H9 (cell line): ENCODE measurements around the gene TBC1D22A. TPM values are rescaled to one million over a fixed set of nuclear protein-coding genes. Genes with fewer than 3 reads are reported as not detected.

Source experiments
- DNase-seq: peaks from one replicate; pipeline ENCODE4 v3.0.0-alpha.2; 2017
- H2AFZ ChIP-seq: one replicate; pipeline ENCODE4 v1.6.1; 2013; ENCODE audit warnings: mild to moderate bottlenecking, low read length, control low read depth, moderate library complexity
- H2AK5ac ChIP-seq: 2 replicates; pipeline ENCODE4 v1.6.1; 2013; ENCODE audit warnings: low read length, control low read depth, mixed read lengths; ENCODE audit not compliant: insufficient read length
- H2BK120ac ChIP-seq: one replicate; pipeline ENCODE4 v1.6.1; 2013; ENCODE audit warnings: low read depth, mild to moderate bottlenecking, low read length, control low read depth, inconsistent platforms; ENCODE audit not compliant: poor library complexity, severe bottlenecking
- H2BK12ac ChIP-seq: 2 replicates; pipeline ENCODE4 v1.6.1; 2013; ENCODE audit warnings: low read length, control low read depth, mixed read lengths, low read depth; ENCODE audit not compliant: insufficient read length
- H2BK15ac ChIP-seq: 2 replicates; pipeline ENCODE4 v1.6.1; 2013; ENCODE audit warnings: low read depth, low read length, control low read depth
- H2BK20ac ChIP-seq: one replicate; pipeline ENCODE4 v1.6.1; 2013; ENCODE audit warnings: low read depth, mild to moderate bottlenecking, low read length, control low read depth, inconsistent platforms; ENCODE audit not compliant: poor library complexity, severe bottlenecking
- H2BK5ac ChIP-seq: 2 replicates; pipeline ENCODE4 v1.6.1; 2013; ENCODE audit warnings: low read length, control low read depth, mixed read lengths; ENCODE audit not compliant: insufficient read length
- H3K14ac ChIP-seq: 2 replicates; pipeline ENCODE4 v1.6.1; 2013; ENCODE audit warnings: low read length, control low read depth; ENCODE audit not compliant: insufficient read depth
- H3K18ac ChIP-seq: 2 replicates; pipeline ENCODE4 v1.6.1; 2013; ENCODE audit warnings: low read depth, mild to moderate bottlenecking, mixed read lengths, low read length, control low read depth; ENCODE audit not compliant: insufficient read length
- H3K23ac ChIP-seq: 2 replicates; pipeline ENCODE4 v1.6.1; 2013; ENCODE audit warnings: low read length, control low read depth, mixed read lengths, low read depth; ENCODE audit not compliant: insufficient read length
- H3K23me2 ChIP-seq: 2 replicates; pipeline ENCODE4 v1.6.1; 2013; ENCODE audit warnings: low read depth, mild to moderate bottlenecking, mixed read lengths, low read length, control low read depth; ENCODE audit not compliant: insufficient read length, poor library complexity, severe bottlenecking
- H3K27ac ChIP-seq: 2 replicates; pipeline ENCODE4 v1.5.1; 2013; ENCODE audit warnings: low read length, control low read depth, mixed read lengths, low read depth; ENCODE audit not compliant: insufficient read length
- H3K27me3 ChIP-seq: 2 replicates; pipeline ENCODE4 v1.6.1; 2013; ENCODE audit warnings: low read length, control low read depth, inconsistent platforms; ENCODE audit not compliant: insufficient read depth
- H3K4ac ChIP-seq: 2 replicates; pipeline ENCODE4 v1.6.1; 2013; ENCODE audit warnings: low read depth, mild to moderate bottlenecking, control low read depth, inconsistent platforms, low read length, moderate library complexity
- H3K4me1 ChIP-seq: 2 replicates; pipeline ENCODE4 v1.6.1; 2013; ENCODE audit warnings: low read length, control low read depth, inconsistent platforms; ENCODE audit not compliant: insufficient read depth
- H3K4me2 ChIP-seq: 2 replicates; pipeline ENCODE4 v1.6.1; 2013; ENCODE audit warnings: low read length, control low read depth, mixed read lengths; ENCODE audit not compliant: insufficient read length, insufficient read depth
- H3K56ac ChIP-seq: 2 replicates; pipeline ENCODE4 v1.6.1; 2013; ENCODE audit warnings: low read depth, mild to moderate bottlenecking, mixed read lengths, low read length, control low read depth; ENCODE audit not compliant: insufficient read length
- H3K79me1 ChIP-seq: 2 replicates; pipeline ENCODE4 v1.6.1; 2013; ENCODE audit warnings: low read depth, mild to moderate bottlenecking, moderate library complexity, low read length, control low read depth, inconsistent platforms; ENCODE audit not compliant: insufficient read depth, poor library complexity, severe bottlenecking
- H3K79me2 ChIP-seq: 2 replicates; pipeline ENCODE4 v1.6.1; 2013; ENCODE audit warnings: low read length, control low read depth, inconsistent platforms; ENCODE audit not compliant: insufficient read depth
- H3K9ac ChIP-seq: 2 replicates; pipeline ENCODE4 v1.6.1; 2013; ENCODE audit warnings: low read length, control low read depth, mixed read lengths; ENCODE audit not compliant: insufficient read length; ENCODE audit errors: extremely low read depth
- H3K9me3 ChIP-seq: one replicate; pipeline ENCODE4 v1.6.1; 2013; ENCODE audit warnings: low read depth, low read length, inconsistent platforms; ENCODE audit not compliant: control insufficient read depth
- H3T11ph ChIP-seq: one replicate; pipeline ENCODE4 v1.6.1; 2013; ENCODE audit warnings: mild to moderate bottlenecking, low read length, control low read depth, inconsistent platforms
- H4K20me1 ChIP-seq: one replicate; pipeline ENCODE4 v1.6.1; 2013; ENCODE audit not compliant: control insufficient read depth, insufficient read length, insufficient read depth
- H4K5ac ChIP-seq: 2 replicates; pipeline ENCODE4 v1.6.1; 2013; ENCODE audit warnings: low read depth, mild to moderate bottlenecking, mixed read lengths, low read length, control low read depth; ENCODE audit not compliant: insufficient read length
- H4K8ac ChIP-seq: replicated peaks from 2 replicates; pipeline ENCODE4 v1.6.1; 2013; ENCODE audit warnings: low read length, control low read depth, mixed read lengths, low read depth; ENCODE audit not compliant: insufficient read length
- H4K91ac ChIP-seq: 2 replicates; pipeline ENCODE4 v1.6.1; 2013; ENCODE audit warnings: low read depth, mild to moderate bottlenecking, moderate library complexity, mixed read lengths, low read length, control low read depth; ENCODE audit not compliant: insufficient read length
- H3K27ac Mint-ChIP-seq, 3 experiments: 2 replicates in 2 of 3; 3 replicates in 1 of 3; pipeline ENCODE4 v1.8.0; 2020 to 2021; ENCODE audit warnings: mixed read lengths in 3 of 3, mild to moderate bottlenecking in 1 of 3, moderate library complexity in 1 of 3
- H3K27me3 Mint-ChIP-seq: 2 replicates; pipeline ENCODE4 v1.8.0; 2021; ENCODE audit warnings: low read depth, mild to moderate bottlenecking, moderate library complexity, mixed read lengths
- H3K36me3 Mint-ChIP-seq, 3 experiments: 2 replicates in 2 of 3; 3 replicates in 1 of 3; pipeline ENCODE4 v1.8.0; 2020 to 2021; ENCODE audit warnings: low read depth in 3 of 3, mixed read lengths in 3 of 3; ENCODE audit not compliant: insufficient read depth in 1 of 3
- H3K4me1 Mint-ChIP-seq, 2 experiments: 2 replicates each; pipeline ENCODE4 v1.8.0; 2020; ENCODE audit warnings: mixed read lengths in 2 of 2
- H3K4me3 Mint-ChIP-seq, 2 experiments: 2 replicates in 1 of 2; 3 replicates in 1 of 2; pipeline ENCODE4 v1.8.0; 2020 to 2021; ENCODE audit warnings: mild to moderate bottlenecking in 2 of 2, mixed read lengths in 2 of 2, moderate library complexity in 1 of 2
- H3K9me3 Mint-ChIP-seq, 2 experiments: 2 replicates in 1 of 2; 3 replicates in 1 of 2; pipeline ENCODE4 v1.8.0; 2020; ENCODE audit warnings: mild to moderate bottlenecking in 2 of 2, mixed read lengths in 2 of 2, moderate library complexity in 1 of 2
- CTCF ChIP-seq: fragments of 200-600 bp; sonication (generic); conservative IDR thresholded peaks from 3 replicates; pipeline ENCODE4 v1.8.0; 2021; ENCODE audit warnings: antibody characterized with exemption, mild to moderate bottlenecking
- WGBS: extraction: QIAGEN DNeasy Blood & Tissue Kit; methylation state at CpG from one replicate; pipeline ENCODE4 v1.1.7; 2013; ENCODE audit warnings: missing lambda C conversion rate, low lambda C conversion rate, mixed read lengths; ENCODE audit not compliant: insufficient read length; ENCODE audit errors: extremely low coverage; 5-methylcytosine and 5-hydroxymethylcytosine counted together
- total RNA-seq: library from RNA; stranded (reverse); gene quantifications from 2 replicates; pipeline ENCODE4 v1.2.1, GENCODE V29; 2021

TBC1D22A gene
- total RNA-seq, 1 experiment from 2014 or later, result 20.8 TPM

- DNase-seq, result no peak
- no peak for TF ChIP-seq CTCF
- no CpG with 5 or more reads among the region's 8 CpGs for WGBS
- H4K91ac ChIP-seq, result no peak overlapping the region
- no peak overlapping the region for H4K8ac ChIP-seq
- no peak overlapping the region for H3K18ac ChIP-seq
- H2BK120ac ChIP-seq, result no peak overlapping the region
- no peak overlapping the region for H3T11ph ChIP-seq
- H3K79me1 ChIP-seq, result peaks cover 3% of the 10 kb centered on the region
- H3K9ac ChIP-seq, result no peak overlapping the region
- H2AFZ ChIP-seq, result no peak overlapping the region
- Mint-ChIP-seq H3K27me3 (no peaks in the 10 kb centered on the region), H3K4me1 (peaks cover 19 to 27% of the 10 kb centered on the region in 2 experiments), H3K4me3 (no peak overlapping the region), H3K36me3 (peaks cover 13 to 29% (median 22%) of the 10 kb centered on the region in 3 experiments; a peak in 6 of 7 replicates), H3K9me3 (peaks cover 12 to 13% of the 10 kb centered on the region in 2 experiments), H3K27ac (peak overlapping the region in 2 of 3 experiments; percentile 2 to 33; a peak in 1 of 7 replicates)
- H3K14ac ChIP-seq, result no peak overlapping the region
- no peaks in the 10 kb centered on the region; the same call in 1 of the 2 replicates for H3K79me2 ChIP-seq
- H3K4me1 ChIP-seq, result no peaks in the 10 kb centered on the region; the same call in 1 of the 2 replicates
- H3K4me2 ChIP-seq, result no peak overlapping the region
- H3K27ac ChIP-seq, result no peak overlapping the region
- H2BK20ac ChIP-seq, result no peak overlapping the region
- no peaks in the 10 kb centered on the region for H3K9me3 ChIP-seq
- no peak overlapping the region for H3K4ac ChIP-seq
- H3K56ac ChIP-seq, result no peak overlapping the region
- no peak overlapping the region for H2BK5ac ChIP-seq
- H2AK5ac ChIP-seq, result no peak overlapping the region
- H3K27me3 ChIP-seq, result no peaks in the 10 kb centered on the region
- no peaks in the 10 kb centered on the region for H4K20me1 ChIP-seq
- H3K23me2 ChIP-seq, result no peaks in the 10 kb centered on the region
- no peak overlapping the region for H3K23ac ChIP-seq
- no peak overlapping the region for H4K5ac ChIP-seq
- no peak overlapping the region for H2BK12ac ChIP-seq
- H2BK15ac ChIP-seq, result no peak overlapping the region
Measured at GRCh38 chr22:46866591-46866990, 104.1 kb downstream of the TBC1D22A start.
